Panc1 (cell line): Measurements from ENCODE around the gene TLE6. TPM values are rescaled to one million over a fixed set of nuclear protein-coding genes. Genes with fewer than 3 reads are reported as not detected.

ENCODE experiments used
- ATAC-seq: fragments of 200-7000 bp; cut with Tn5 transposase; 2 replicates; pipeline ENCODE4 v1.9.1; 2020; ENCODE audit warnings: mild to moderate bottlenecking, moderate library complexity
- BruUV-seq: library from RNA; stranded (reverse); fragments of 400-500 nt; replicated peaks from 2 replicates; lab custom pipeline; 2021; lab: Mats Ljungman, UMichigan
- CTCF ChIA-PET: fragments of 300-600 bp; sonication (Branson Sonifier 250); formaldehyde crosslinking; loops from one replicate; lab custom pipeline; 2022; ENCODE audit warnings: antibody characterized with exemption; lab: Charles Lee
- POLR2A ChIA-PET: fragments of 300-600 bp; sonication (Branson Sonifier 250); formaldehyde crosslinking; loops from one replicate; lab custom pipeline; 2022; ENCODE audit warnings: antibody characterized with exemption; lab: Charles Lee
- DNase-seq: peaks from one replicate; pipeline ENCODE4 v3.0.0-alpha.2; 2010; ENCODE audit warnings: low read depth, low spot score
- H3K27ac ChIP-seq: 2 replicates; pipeline ENCODE4 v1.5.1; 2011; ENCODE audit warnings: mild to moderate bottlenecking, low read length, inconsistent platforms
- H3K27me3 ChIP-seq: fragments of 200-500 bp; sonication (Bioruptor generic); 2 replicates; pipeline ENCODE4 v1.6.0; 2014; ENCODE audit warnings: low read length, inconsistent platforms; ENCODE audit not compliant: control insufficient read depth, insufficient read depth
- H3K36me3 ChIP-seq: fragments of 200-500 bp; sonication (Bioruptor generic); 2 replicates; pipeline ENCODE4 v1.5.1; 2014; ENCODE audit warnings: inconsistent platforms, mild to moderate bottlenecking, low read length, moderate library complexity; ENCODE audit not compliant: control insufficient read depth, insufficient read depth
- H3K4me1 ChIP-seq: 2 replicates; pipeline ENCODE4 v1.5.1; 2011; ENCODE audit warnings: inconsistent platforms, mild to moderate bottlenecking, low read length, moderate library complexity; ENCODE audit not compliant: control insufficient read depth, insufficient read depth
- H3K4me3 ChIP-seq, 2 experiments: 2 replicates each; pipeline ENCODE4 v1.5.1; 2011 to 2012; ENCODE audit warnings: low read depth in 2 of 2, low read length in 2 of 2, mild to moderate bottlenecking in 2 of 2, inconsistent platforms in 1 of 2, moderate library complexity in 1 of 2
- H3K9me3 ChIP-seq: fragments of 200-500 bp; sonication (Bioruptor generic); 2 replicates; pipeline ENCODE4 v1.5.1; 2014; ENCODE audit warnings: low read depth, mild to moderate bottlenecking, inconsistent platforms, low read length, moderate library complexity; ENCODE audit not compliant: control insufficient read depth, insufficient read depth
- POLR2AphosphoS5 ChIP-seq: IDR thresholded peaks from 2 replicates; pipeline ENCODE4 v1.6.1; 2012; ENCODE audit warnings: mild to moderate bottlenecking, low read depth, low read length, moderate library complexity
- SIN3A ChIP-seq: IDR thresholded peaks from 2 replicates; pipeline ENCODE4 v1.6.1; 2012; ENCODE audit warnings: low read depth, mild to moderate bottlenecking, low read length, moderate library complexity, borderline replicate concordance; ENCODE audit not compliant: insufficient read depth
- TCF7L2 ChIP-seq: IDR thresholded peaks from 2 replicates; pipeline ENCODE4 v1.6.1; 2011; ENCODE audit warnings: mild to moderate bottlenecking, low read depth, low read length, inconsistent platforms
- in situ Hi-C: cut with HindIII; loops from 2 replicates; pipeline ENCODE4 v1.10.0; 2016; ENCODE audit warnings: low sequenced_read_pairs, low pct_unique_long_range_greater_than_20kb
- intact Hi-C: fragments of 100-400 bp; cut with micrococcal nuclease; formaldehyde crosslinking; loops from one replicate; pipeline ENCODE4 v1.10.0; 2022; ENCODE audit not compliant: unreplicated experiment
- total RNA-seq: library from RNA; stranded (reverse); gene quantifications from one replicate; pipeline ENCODE4 v1.2.1, GENCODE V29; 2021; ENCODE audit not compliant: unreplicated experiment
- TF ChIP-seq, protein P1 (sequence below), 2 experiments: IDR thresholded peaks; 2 replicates each; pipeline ENCODE4 v1.6.1; 2011 to 2012; ENCODE audit warnings: low read depth in 2 of 2, control low read depth in 1 of 2, low read length in 1 of 2, mild to moderate bottlenecking in 1 of 2, moderate library complexity in 1 of 2; ENCODE audit not compliant: insufficient read depth in 1 of 2
- TF ChIP-seq, protein P2 (sequence below): fragments of 450-650 bp; IDR thresholded peaks from 2 replicates; pipeline ENCODE4 v1.5.1; 2017; ENCODE audit warnings: mild to moderate bottlenecking

TLE6 gene
- total RNA-seq, 1 experiment from 2014 or later: 4.0 TPM

DNA sequence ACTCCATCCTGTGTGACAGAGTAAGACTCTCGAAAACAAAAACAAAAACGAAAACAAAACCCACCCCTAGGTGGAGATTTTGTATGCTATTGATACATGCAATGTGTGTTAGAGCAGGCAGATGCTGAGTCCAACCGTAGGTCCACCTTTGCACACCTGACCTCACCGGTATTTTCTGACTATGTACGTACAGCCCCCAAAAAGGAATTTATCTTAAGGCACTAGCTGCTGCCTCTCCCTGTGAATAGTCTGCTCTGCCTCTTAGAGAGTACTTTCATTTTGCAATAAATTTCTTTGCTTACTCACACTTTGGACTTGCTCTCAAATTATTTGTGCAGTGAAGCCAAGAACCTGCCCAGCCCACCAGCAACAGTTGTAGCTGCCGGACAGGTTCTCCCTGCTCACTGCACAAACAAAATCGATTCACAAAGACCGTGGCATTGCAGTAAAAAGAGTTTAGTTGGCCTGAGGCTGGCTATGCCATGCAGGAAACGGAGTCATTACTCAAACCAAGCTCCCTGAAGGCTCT lies 24.3 kb upstream of the TLE6 start:
- DNase-seq: no peak
- ATAC-seq: no peak
- in situ Hi-C loops (no loop called here), intact Hi-C loops (loop anchor here (10.0 kb wide), 1 partner anchor 172 kb away; no protein-coding TSS in a partner anchor)
- no TSS peak for BruUV-seq
- no peaks in the 10 kb centered on the region for H3K9me3 ChIP-seq
- POLR2A ChIA-PET: interaction anchor here (0.6 kb wide), 1 partner anchor 207 kb away, joined by 3 read pairs; no protein-coding TSS in a partner anchor
- no peaks in the 10 kb centered on the region for H3K27me3 ChIP-seq
- no peak for TF ChIP-seq TCF7L2
- TF ChIP-seq, protein P1, sequence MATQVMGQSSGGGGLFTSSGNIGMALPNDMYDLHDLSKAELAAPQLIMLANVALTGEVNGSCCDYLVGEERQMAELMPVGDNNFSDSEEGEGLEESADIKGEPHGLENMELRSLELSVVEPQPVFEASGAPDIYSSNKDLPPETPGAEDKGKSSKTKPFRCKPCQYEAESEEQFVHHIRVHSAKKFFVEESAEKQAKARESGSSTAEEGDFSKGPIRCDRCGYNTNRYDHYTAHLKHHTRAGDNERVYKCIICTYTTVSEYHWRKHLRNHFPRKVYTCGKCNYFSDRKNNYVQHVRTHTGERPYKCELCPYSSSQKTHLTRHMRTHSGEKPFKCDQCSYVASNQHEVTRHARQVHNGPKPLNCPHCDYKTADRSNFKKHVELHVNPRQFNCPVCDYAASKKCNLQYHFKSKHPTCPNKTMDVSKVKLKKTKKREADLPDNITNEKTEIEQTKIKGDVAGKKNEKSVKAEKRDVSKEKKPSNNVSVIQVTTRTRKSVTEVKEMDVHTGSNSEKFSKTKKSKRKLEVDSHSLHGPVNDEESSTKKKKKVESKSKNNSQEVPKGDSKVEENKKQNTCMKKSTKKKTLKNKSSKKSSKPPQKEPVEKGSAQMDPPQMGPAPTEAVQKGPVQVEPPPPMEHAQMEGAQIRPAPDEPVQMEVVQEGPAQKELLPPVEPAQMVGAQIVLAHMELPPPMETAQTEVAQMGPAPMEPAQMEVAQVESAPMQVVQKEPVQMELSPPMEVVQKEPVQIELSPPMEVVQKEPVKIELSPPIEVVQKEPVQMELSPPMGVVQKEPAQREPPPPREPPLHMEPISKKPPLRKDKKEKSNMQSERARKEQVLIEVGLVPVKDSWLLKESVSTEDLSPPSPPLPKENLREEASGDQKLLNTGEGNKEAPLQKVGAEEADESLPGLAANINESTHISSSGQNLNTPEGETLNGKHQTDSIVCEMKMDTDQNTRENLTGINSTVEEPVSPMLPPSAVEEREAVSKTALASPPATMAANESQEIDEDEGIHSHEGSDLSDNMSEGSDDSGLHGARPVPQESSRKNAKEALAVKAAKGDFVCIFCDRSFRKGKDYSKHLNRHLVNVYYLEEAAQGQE (IDR thresholded peaks at IDR 0.05; ENCODE audit: insufficient read depth in 1 of 2, low read depth in 2 of 2, low read length in 1 of 2): no peak
- 0 out of 4 replicates have a peak overlapping the region, but pooled peaks of 1 of the 2 experiments have one; percentile 14 for H3K4me3 ChIP-seq
- H3K27ac ChIP-seq: no peak overlapping the region
- CTCF ChIA-PET: interaction anchor here (0.7 kb wide), 2 partner anchors 124 to 529 kb away, joined by 4 read pairs; no protein-coding TSS in a partner anchor
- peaks cover 5% of the 10 kb centered on the region; the same call in 1 of the 2 replicates for H3K4me1 ChIP-seq
- peaks cover 5% of the 10 kb centered on the region; the same call in 1 of the 2 replicates for H3K36me3 ChIP-seq

DNA sequence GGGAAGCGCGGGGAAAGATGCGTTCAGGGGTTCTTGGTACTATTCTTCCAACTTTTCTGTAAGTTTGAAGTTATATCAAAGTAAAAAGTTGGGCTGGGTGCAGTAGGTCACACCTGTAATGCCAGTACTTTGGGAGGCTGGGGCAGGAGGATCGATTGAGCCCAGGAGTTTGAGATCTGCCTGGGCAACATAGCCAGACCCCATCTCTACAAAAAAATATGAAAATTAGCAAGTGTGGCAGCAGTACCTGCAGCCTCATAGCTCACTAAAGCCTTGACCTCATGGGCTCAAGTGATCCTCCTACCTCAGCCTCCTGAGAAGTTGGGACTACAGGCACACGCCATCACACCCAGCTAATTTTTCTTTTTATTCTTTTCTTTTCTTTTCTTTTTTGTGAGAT lies 20.2 kb upstream of the TLE6 start:
- no peaks in the 10 kb centered on the region for H3K4me1 ChIP-seq
- H3K4me3 ChIP-seq: no peak overlapping the region
- ChIA-PET POLR2A (no interaction called here), CTCF (no interaction called here)
- no TSS peak for BruUV-seq
- intact Hi-C loops: loop anchor here (10.0 kb wide), 1 partner anchor 168 kb away; no protein-coding TSS in a partner anchor
- no peaks in the 10 kb centered on the region for H3K36me3 ChIP-seq
- TF ChIP-seq SIN3A: no peak
- TF ChIP-seq, protein P1 (IDR thresholded peaks at IDR 0.05; ENCODE audit: insufficient read depth in 1 of 2, low read depth in 2 of 2, low read length in 1 of 2): no peak
- TF ChIP-seq TCF7L2: no peak
- no peak for TF ChIP-seq POLR2AphosphoS5
- TF ChIP-seq, protein P2, sequence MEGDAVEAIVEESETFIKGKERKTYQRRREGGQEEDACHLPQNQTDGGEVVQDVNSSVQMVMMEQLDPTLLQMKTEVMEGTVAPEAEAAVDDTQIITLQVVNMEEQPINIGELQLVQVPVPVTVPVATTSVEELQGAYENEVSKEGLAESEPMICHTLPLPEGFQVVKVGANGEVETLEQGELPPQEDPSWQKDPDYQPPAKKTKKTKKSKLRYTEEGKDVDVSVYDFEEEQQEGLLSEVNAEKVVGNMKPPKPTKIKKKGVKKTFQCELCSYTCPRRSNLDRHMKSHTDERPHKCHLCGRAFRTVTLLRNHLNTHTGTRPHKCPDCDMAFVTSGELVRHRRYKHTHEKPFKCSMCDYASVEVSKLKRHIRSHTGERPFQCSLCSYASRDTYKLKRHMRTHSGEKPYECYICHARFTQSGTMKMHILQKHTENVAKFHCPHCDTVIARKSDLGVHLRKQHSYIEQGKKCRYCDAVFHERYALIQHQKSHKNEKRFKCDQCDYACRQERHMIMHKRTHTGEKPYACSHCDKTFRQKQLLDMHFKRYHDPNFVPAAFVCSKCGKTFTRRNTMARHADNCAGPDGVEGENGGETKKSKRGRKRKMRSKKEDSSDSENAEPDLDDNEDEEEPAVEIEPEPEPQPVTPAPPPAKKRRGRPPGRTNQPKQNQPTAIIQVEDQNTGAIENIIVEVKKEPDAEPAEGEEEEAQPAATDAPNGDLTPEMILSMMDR: no peak
- no peaks in the 10 kb centered on the region for H3K9me3 ChIP-seq
- no peak for ATAC-seq
- no peak for DNase-seq
- H3K27ac ChIP-seq: no peak overlapping the region
- no peaks in the 10 kb centered on the region for H3K27me3 ChIP-seq
- in situ Hi-C loops: no loop called here
